Ishikawa (cell line): ENCODE measurements around the gene B4GALT1.

Experiments
- CEBPB ChIP-seq: IDR thresholded peaks from 2 replicates; pipeline ENCODE4 v1.6.1; 2012
- EP300 ChIP-seq: IDR thresholded peaks from 2 replicates; pipeline ENCODE4 v1.6.1; 2012; ENCODE audit warnings: borderline replicate concordance
- ZBTB7A ChIP-seq: IDR thresholded peaks from 2 replicates; pipeline ENCODE4 v1.6.1; 2012; ENCODE audit warnings: low read depth
- TF ChIP-seq, protein P1 (sequence below): IDR thresholded peaks from 2 replicates; pipeline ENCODE4 v1.6.1; 2012
- TF ChIP-seq, protein P2 (sequence below): IDR thresholded peaks from 2 replicates; pipeline ENCODE4 v1.6.1; 2012; ENCODE audit warnings: low read depth, mild to moderate bottlenecking
- TF ChIP-seq, protein P3 (sequence below): IDR thresholded peaks from 2 replicates; pipeline ENCODE4 v1.6.1; 2012

DNA sequence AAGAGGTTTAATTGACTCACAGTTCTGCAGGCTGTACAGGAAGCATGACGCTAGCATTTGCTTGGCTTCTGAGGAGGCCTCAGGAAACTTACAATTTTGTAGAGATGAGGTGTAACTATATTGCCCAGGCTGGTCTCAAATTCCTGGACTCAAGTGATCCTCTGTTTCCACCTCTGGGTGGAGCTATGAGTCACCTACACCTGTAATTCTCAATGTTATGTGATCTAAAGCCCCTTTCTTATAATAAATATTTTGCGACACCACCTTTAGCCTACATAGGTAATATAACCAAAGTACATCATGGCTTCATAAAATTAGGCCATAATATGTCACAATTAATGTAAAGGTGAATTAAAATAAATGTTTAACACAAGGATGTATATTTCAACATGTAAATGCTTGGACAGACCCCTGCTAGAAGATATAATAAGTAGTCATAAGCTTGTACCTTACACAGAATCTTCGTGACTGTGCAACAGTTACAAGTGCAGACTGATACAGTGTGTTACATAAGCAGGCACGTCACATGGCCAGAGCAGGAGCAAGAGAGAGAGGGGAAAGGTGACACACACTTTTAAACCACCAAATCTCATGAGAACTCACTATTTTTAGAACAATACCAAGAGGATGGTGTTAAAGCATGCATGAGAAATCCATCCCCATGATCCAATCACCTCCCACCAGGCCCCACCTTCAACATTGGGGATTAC lies 43.0 kb upstream of the B4GALT1 start:
- TF ChIP-seq ZBTB7A (no peak), EP300 (no peak), CEBPB (no peak)
- TF ChIP-seq, protein P1, sequence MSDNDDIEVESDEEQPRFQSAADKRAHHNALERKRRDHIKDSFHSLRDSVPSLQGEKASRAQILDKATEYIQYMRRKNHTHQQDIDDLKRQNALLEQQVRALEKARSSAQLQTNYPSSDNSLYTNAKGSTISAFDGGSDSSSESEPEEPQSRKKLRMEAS = no peak
- TF ChIP-seq, protein P2, sequence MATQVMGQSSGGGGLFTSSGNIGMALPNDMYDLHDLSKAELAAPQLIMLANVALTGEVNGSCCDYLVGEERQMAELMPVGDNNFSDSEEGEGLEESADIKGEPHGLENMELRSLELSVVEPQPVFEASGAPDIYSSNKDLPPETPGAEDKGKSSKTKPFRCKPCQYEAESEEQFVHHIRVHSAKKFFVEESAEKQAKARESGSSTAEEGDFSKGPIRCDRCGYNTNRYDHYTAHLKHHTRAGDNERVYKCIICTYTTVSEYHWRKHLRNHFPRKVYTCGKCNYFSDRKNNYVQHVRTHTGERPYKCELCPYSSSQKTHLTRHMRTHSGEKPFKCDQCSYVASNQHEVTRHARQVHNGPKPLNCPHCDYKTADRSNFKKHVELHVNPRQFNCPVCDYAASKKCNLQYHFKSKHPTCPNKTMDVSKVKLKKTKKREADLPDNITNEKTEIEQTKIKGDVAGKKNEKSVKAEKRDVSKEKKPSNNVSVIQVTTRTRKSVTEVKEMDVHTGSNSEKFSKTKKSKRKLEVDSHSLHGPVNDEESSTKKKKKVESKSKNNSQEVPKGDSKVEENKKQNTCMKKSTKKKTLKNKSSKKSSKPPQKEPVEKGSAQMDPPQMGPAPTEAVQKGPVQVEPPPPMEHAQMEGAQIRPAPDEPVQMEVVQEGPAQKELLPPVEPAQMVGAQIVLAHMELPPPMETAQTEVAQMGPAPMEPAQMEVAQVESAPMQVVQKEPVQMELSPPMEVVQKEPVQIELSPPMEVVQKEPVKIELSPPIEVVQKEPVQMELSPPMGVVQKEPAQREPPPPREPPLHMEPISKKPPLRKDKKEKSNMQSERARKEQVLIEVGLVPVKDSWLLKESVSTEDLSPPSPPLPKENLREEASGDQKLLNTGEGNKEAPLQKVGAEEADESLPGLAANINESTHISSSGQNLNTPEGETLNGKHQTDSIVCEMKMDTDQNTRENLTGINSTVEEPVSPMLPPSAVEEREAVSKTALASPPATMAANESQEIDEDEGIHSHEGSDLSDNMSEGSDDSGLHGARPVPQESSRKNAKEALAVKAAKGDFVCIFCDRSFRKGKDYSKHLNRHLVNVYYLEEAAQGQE = no peak
- TF ChIP-seq, protein P3, sequence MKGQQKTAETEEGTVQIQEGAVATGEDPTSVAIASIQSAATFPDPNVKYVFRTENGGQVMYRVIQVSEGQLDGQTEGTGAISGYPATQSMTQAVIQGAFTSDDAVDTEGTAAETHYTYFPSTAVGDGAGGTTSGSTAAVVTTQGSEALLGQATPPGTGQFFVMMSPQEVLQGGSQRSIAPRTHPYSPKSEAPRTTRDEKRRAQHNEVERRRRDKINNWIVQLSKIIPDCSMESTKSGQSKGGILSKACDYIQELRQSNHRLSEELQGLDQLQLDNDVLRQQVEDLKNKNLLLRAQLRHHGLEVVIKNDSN = no peak
